NOMO-1 (cell line): ENCODE results near the gene IGSF9B.

Source experiments
- DNase-seq, 2 experiments: peaks; one replicate each; lab custom pipeline; 2025; ENCODE audit not compliant: unreplicated experiment in 2 of 2; lab: John Stamatoyannopoulos, UW

Gene IGSF9B

GRCh38 chr11:133902506-133902905 lies 54.3 kb downstream of the IGSF9B start:
- DNase-seq: no peak

- DNase-seq: no peak
These were observed 54.8 kb downstream of the IGSF9B start for GRCh38 chr11:133901999-133902398.

GRCh38 chr11:133901316-133901715 lies 55.5 kb downstream of the IGSF9B start:
- DNase-seq: no peak

GRCh38 chr11:133900176-133901105 lies 56.3 kb downstream of the IGSF9B start:
- no peak for DNase-seq

GRCh38 chr11:133898770-133899115 lies 58.0 kb downstream of the IGSF9B start:
- no peak for DNase-seq

GRCh38 chr11:133898031-133898769 lies 58.6 kb downstream of the IGSF9B start:
- no peak for DNase-seq

GRCh38 chr11:133897331-133897650 lies 59.5 kb downstream of the IGSF9B start:
- no peak for DNase-seq

- DNase-seq: no peak
These were observed 60.0 kb downstream of the IGSF9B start for GRCh38 chr11:133896642-133897330.

- no peak for DNase-seq
These were observed 60.7 kb downstream of the IGSF9B start for GRCh38 chr11:133896028-133896427.

- DNase-seq: no peak
These were observed 61.2 kb downstream of the IGSF9B start for GRCh38 chr11:133895551-133895950.

- no peak for DNase-seq
These were observed 61.7 kb downstream of the IGSF9B start for GRCh38 chr11:133895061-133895479.

GRCh38 chr11:133893381-133893780 lies 63.4 kb downstream of the IGSF9B start:
- DNase-seq: no peak

GRCh38 chr11:133892584-133893380 lies 64.0 kb downstream of the IGSF9B start:
- no peak for DNase-seq

GRCh38 chr11:133892126-133892525 lies 64.6 kb downstream of the IGSF9B start:
- no peak for DNase-seq

GRCh38 chr11:133889893-133890292 lies 66.9 kb downstream of the IGSF9B start:
- DNase-seq: no peak

- DNase-seq: no peak
These were observed 67.6 kb downstream of the IGSF9B start for GRCh38 chr11:133889188-133889587.

- no peak for DNase-seq
These were observed 69.0 kb downstream of the IGSF9B start for GRCh38 chr11:133887692-133888332.

- no peak for DNase-seq
These were observed 70.7 kb downstream of the IGSF9B start for GRCh38 chr11:133886029-133886428.

- no peak for DNase-seq
These were observed 84.6 kb downstream of the IGSF9B start for GRCh38 chr11:133872160-133872559.

GRCh38 chr11:133867456-133867855 lies 89.3 kb downstream of the IGSF9B start:
- no peak for DNase-seq
